ENCODE measurements around the gene VRK3. TPM values are rescaled to one million over a fixed set of nuclear protein-coding genes. Genes with fewer than 3 reads are reported as not detected.

VRK3 gene
- total RNA-seq, 1 experiment from 2014 or later, result 46.3 TPM

- Mint-ChIP-seq H3K27me3 (ENCODE audit: insufficient read depth, unreplicated experiment) (no peaks in the 10 kb centered on the region), H3K4me1 (ENCODE audit: low read depth, unreplicated experiment) (no peaks in the 10 kb centered on the region), H3K4me3 (ENCODE audit: unreplicated experiment) (no peak overlapping the region), H3K9me3 (ENCODE audit: unreplicated experiment) (peaks cover 7% of the 10 kb centered on the region), H3K36me3 (ENCODE audit: insufficient read depth, unreplicated experiment) (no peaks in the 10 kb centered on the region), H3K27ac (ENCODE audit: unreplicated experiment) (no peak overlapping the region)
- H3K9me3 ChIP-seq, result peaks cover 39% of the 10 kb centered on the region
- H3K4me1 ChIP-seq, result no peaks in the 10 kb centered on the region
- intact Hi-C loops (cut with micrococcal nuclease; ENCODE audit: unreplicated experiment), result no loop called here
- CTCF ChIA-PET, result no interaction called here
- no peak for DNase-seq
- BruUV-seq (replicated peaks), result no TSS peak
- no peak overlapping the region for H3K4me3 ChIP-seq (ENCODE audit: low read depth, low read length)
- no peaks in the 10 kb centered on the region for H3K36me3 ChIP-seq (ENCODE audit: control insufficient read depth, insufficient read depth, low read length)
- no peaks in the 10 kb centered on the region for H3K27me3 ChIP-seq (replicated peaks; ENCODE audit: control insufficient read depth, insufficient read depth, low read length)
- TF ChIP-seq CTCF (IDR thresholded peaks at IDR 0.05; ENCODE audit: insufficient read depth in 1 of 2, low read depth in 1 of 2, low read length in 1 of 2, severe bottlenecking in 1 of 2, unreplicated experiment in 1 of 2), result no peak
- POLR2A ChIA-PET, result no interaction called here
Measured at GRCh38 chr19:50059045-50059444, 33.9 kb upstream of the VRK3 start.

GRCh38 chr19:50058425-50058824, 33.3 kb upstream of the VRK3 start:
- ChIA-PET POLR2A (no interaction called here), CTCF (no interaction called here)
- H3K4me3 ChIP-seq (ENCODE audit: low read depth, low read length), result no peak overlapping the region
- DNase-seq, result no peak
- BruUV-seq (replicated peaks), result no TSS peak
- H3K4me1 ChIP-seq, result no peaks in the 10 kb centered on the region
- H3K36me3 ChIP-seq (ENCODE audit: control insufficient read depth, insufficient read depth, low read length), result no peaks in the 10 kb centered on the region
- no peak overlapping the region for H3K27ac Mint-ChIP-seq (ENCODE audit: unreplicated experiment)
- H3K36me3 Mint-ChIP-seq (ENCODE audit: insufficient read depth, unreplicated experiment), result no peaks in the 10 kb centered on the region
- no peak overlapping the region for H3K4me3 Mint-ChIP-seq (ENCODE audit: unreplicated experiment)
- no peaks in the 10 kb centered on the region for H3K27me3 ChIP-seq (replicated peaks; ENCODE audit: control insufficient read depth, insufficient read depth, low read length)
- peaks cover 42% of the 10 kb centered on the region for H3K9me3 ChIP-seq
- intact Hi-C loops (cut with micrococcal nuclease; ENCODE audit: unreplicated experiment), result no loop called here
- H3K4me1 Mint-ChIP-seq (ENCODE audit: low read depth, unreplicated experiment), result no peaks in the 10 kb centered on the region
- H3K27me3 Mint-ChIP-seq (ENCODE audit: insufficient read depth, unreplicated experiment), result no peaks in the 10 kb centered on the region
- peaks cover 7% of the 10 kb centered on the region for H3K9me3 Mint-ChIP-seq (ENCODE audit: unreplicated experiment)
- no peak for TF ChIP-seq CTCF (IDR thresholded peaks at IDR 0.05; ENCODE audit: insufficient read depth in 1 of 2, low read depth in 1 of 2, low read length in 1 of 2, severe bottlenecking in 1 of 2, unreplicated experiment in 1 of 2)

GRCh38 chr19:50053119-50053518, 27.9 kb upstream of the VRK3 start:
- H3K27me3 Mint-ChIP-seq (ENCODE audit: insufficient read depth, unreplicated experiment), result no peaks in the 10 kb centered on the region
- H3K4me3 ChIP-seq (ENCODE audit: low read depth, low read length), result no peak overlapping the region
- no peak for DNase-seq
- H3K9me3 ChIP-seq, result peaks cover 13% of the 10 kb centered on the region
- H3K4me3 Mint-ChIP-seq (ENCODE audit: unreplicated experiment), result no peak overlapping the region
- H3K36me3 ChIP-seq (ENCODE audit: control insufficient read depth, insufficient read depth, low read length), result no peaks in the 10 kb centered on the region
- no peaks in the 10 kb centered on the region for H3K27me3 ChIP-seq (replicated peaks; ENCODE audit: control insufficient read depth, insufficient read depth, low read length)
- TF ChIP-seq CTCF (IDR thresholded peaks at IDR 0.05; ENCODE audit: insufficient read depth in 1 of 2, low read depth in 1 of 2, low read length in 1 of 2, severe bottlenecking in 1 of 2, unreplicated experiment in 1 of 2), result no peak
- H3K4me1 ChIP-seq, result peaks cover 10% of the 10 kb centered on the region
- H3K4me1 Mint-ChIP-seq (ENCODE audit: low read depth, unreplicated experiment), result peaks cover 7% of the 10 kb centered on the region
- BruUV-seq (replicated peaks), result no TSS peak
- H3K36me3 Mint-ChIP-seq (ENCODE audit: insufficient read depth, unreplicated experiment), result peaks cover 26% of the 10 kb centered on the region
- no peak overlapping the region for H3K27ac Mint-ChIP-seq (ENCODE audit: unreplicated experiment)
- intact Hi-C loops (cut with micrococcal nuclease; ENCODE audit: unreplicated experiment), result no loop called here
- ChIA-PET POLR2A (no interaction called here), CTCF (no interaction called here)
- H3K9me3 Mint-ChIP-seq (ENCODE audit: unreplicated experiment), result no peaks in the 10 kb centered on the region

All from Caco-2 (cell line).